ENCODE measurements around the gene DGCR2. TPM values are rescaled to one million over a fixed set of nuclear protein-coding genes. Genes with fewer than 3 reads are reported as not detected.
"Not testable (repeated sequence)": the region's sequence is repeated elsewhere in the genome, so short reads cannot be mapped to it uniquely, and the experiment has no call there.

The DGCR2 gene
- total RNA-seq, 2 experiments from 2014 or later, result 29.7 to 30.8 TPM

DNA sequence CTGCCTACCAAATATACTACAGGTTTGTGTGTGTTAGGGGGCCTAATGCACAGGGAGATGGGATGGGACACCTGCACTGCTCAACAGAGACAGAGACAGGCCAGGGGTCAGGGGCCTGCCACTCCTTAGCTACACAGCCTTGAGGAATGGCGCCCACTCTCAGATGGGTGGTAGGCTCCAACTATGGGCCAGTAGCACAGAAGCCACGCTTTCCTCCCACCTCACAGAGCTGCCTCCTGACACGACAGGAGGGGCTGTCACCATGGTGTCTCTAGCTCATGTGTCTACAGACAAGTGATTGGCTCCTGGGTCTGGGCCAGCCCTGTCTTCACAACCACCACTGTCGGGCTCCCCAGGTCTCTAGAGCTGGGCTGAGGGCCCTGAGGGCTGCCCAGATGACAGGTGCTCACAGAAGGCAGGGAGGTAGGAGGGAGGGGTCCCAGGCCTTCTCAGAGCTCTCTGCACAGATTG is 81.8 kb downstream of the DGCR2 start:
- H3K9me3 Mint-ChIP-seq, result no peaks in the 10 kb centered on the region
- no peaks in the 10 kb centered on the region for H3K4me1 Mint-ChIP-seq
- ChIA-PET POLR2A (no interaction called here), CTCF (no interaction called here)
- no peaks in the 10 kb centered on the region for H3K27me3 Mint-ChIP-seq
- no peak for DNase-seq
- H3K36me3 Mint-ChIP-seq (ENCODE audit: low read depth), result peaks cover 14% of the 10 kb centered on the region
- H3K4me3 Mint-ChIP-seq, result no peak overlapping the region
- no peak overlapping the region for H3K27ac Mint-ChIP-seq

DNA sequence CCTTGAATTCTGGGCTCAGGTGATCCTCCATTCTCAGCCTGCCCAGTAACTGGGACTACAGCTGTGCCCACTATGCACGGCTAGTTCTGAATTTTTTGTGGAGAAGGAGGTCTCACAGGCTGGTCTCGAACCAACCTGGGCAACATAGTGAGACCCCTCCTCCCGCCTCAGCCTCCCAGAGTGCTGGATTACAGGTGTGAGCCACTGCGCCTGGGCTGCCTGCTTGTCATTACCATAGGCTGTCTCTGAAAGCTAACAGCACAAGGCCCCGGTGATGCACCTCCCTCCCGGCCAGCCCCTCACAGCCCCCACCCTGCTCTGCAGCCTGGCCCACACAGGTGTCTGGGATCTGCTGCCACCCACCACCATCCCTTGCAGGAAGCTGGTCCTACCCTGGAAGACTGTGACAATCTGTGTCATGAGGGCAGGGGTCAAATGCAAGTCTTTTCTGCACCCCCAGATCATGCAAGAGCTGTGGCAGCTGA is 82.4 kb downstream of the DGCR2 start:
- H3K27me3 Mint-ChIP-seq, result no peaks in the 10 kb centered on the region
- no peaks in the 10 kb centered on the region for H3K4me1 Mint-ChIP-seq
- no peak overlapping the region for H3K4me3 Mint-ChIP-seq
- no peak overlapping the region for H3K27ac Mint-ChIP-seq
- DNase-seq, result no peak
- H3K9me3 Mint-ChIP-seq, result no peaks in the 10 kb centered on the region
- peaks cover 9% of the 10 kb centered on the region for H3K36me3 Mint-ChIP-seq (ENCODE audit: low read depth)
- ChIA-PET POLR2A (no interaction called here), CTCF (no interaction called here)

GRCh38 chr22:19039448-19039780 is 82.8 kb downstream of the DGCR2 start:
- CTCF ChIA-PET, result no interaction called here

DNA sequence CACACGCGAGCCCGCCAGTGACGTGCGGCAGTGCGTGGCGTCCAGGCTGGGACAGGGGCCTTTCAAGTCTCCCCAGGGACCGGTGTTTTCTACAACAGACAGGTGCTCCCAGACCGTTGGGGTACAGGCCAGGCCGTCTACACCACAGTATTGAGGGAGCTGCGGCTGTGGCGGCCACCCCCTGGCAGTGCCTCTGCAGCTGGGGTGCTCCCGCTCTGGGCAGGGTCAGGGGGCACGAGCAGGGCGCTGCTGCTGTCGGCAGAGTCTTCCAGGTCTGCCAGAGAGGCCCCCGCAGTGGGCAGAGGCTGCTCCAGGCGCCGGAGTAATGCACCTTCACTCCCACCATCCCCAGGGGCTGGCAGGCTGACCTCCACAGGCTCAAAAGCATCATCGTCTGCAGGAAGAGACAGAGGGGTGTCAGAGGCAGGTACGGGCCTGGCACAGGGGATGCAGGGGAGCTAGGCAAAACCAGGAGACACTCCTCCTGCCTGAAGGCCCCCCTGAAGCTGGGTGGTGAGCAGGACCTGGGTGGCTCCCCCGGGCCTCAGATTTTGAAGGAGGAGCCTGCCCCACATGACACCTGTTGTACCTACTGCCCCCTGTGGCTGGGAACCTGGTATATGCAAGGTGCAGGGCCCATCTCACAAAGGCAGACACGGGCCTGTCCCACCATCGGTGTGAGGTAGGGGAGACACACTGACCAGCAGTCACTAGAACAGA is 83.3 kb downstream of the DGCR2 start:
- POLR2A ChIA-PET, result no interaction called here
- Mint-ChIP-seq H3K36me3 (ENCODE audit: low read depth) (peaks cover 9% of the 10 kb centered on the region), H3K27me3 (no peaks in the 10 kb centered on the region), H3K4me3 (no peak overlapping the region), H3K9me3 (no peaks in the 10 kb centered on the region), H3K4me1 (no peaks in the 10 kb centered on the region), H3K27ac (no peak overlapping the region)
- CTCF ChIA-PET, result no interaction called here
- DNase-seq, result no peak

More at GRCh38 chr22:19039448-19039780, 82.8 kb downstream of the DGCR2 start:
- Mint-ChIP-seq H3K36me3 (ENCODE audit: low read depth) (peaks cover 9% of the 10 kb centered on the region), H3K27me3 (no peaks in the 10 kb centered on the region), H3K4me3 (no peak overlapping the region), H3K9me3 (no peaks in the 10 kb centered on the region), H3K4me1 (no peaks in the 10 kb centered on the region), H3K27ac (no peak overlapping the region)
- DNase-seq, result no peak
- POLR2A ChIA-PET, result no interaction called here

DNA sequence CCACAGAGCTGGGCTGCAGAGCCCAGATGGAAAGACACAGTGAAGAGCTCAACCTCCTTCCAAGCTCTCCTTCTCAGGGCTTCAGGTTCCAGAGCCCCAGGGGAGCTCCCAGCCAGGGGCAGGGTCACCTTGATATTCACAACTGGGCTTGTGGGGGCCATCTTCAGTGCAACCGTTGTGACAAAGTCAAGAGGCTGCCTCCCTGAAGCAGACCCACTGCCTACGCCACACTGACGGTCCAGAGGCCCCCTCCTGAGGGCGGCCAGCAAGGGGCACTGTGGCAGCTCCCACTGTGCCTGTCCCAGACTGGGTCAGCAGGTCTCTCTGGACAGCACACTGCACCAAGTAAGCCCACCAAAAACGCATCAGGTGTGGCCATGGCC is 84.1 kb downstream of the DGCR2 start:
- Mint-ChIP-seq H3K36me3 (ENCODE audit: low read depth) (peaks cover 9% of the 10 kb centered on the region), H3K9me3 (no peaks in the 10 kb centered on the region), H3K4me3 (no peak overlapping the region), H3K27me3 (no peaks in the 10 kb centered on the region), H3K27ac (no peak overlapping the region), H3K4me1 (no peaks in the 10 kb centered on the region)
- POLR2A ChIA-PET, result no interaction called here
- CTCF ChIA-PET, result no interaction called here
- no peak for DNase-seq

DNA sequence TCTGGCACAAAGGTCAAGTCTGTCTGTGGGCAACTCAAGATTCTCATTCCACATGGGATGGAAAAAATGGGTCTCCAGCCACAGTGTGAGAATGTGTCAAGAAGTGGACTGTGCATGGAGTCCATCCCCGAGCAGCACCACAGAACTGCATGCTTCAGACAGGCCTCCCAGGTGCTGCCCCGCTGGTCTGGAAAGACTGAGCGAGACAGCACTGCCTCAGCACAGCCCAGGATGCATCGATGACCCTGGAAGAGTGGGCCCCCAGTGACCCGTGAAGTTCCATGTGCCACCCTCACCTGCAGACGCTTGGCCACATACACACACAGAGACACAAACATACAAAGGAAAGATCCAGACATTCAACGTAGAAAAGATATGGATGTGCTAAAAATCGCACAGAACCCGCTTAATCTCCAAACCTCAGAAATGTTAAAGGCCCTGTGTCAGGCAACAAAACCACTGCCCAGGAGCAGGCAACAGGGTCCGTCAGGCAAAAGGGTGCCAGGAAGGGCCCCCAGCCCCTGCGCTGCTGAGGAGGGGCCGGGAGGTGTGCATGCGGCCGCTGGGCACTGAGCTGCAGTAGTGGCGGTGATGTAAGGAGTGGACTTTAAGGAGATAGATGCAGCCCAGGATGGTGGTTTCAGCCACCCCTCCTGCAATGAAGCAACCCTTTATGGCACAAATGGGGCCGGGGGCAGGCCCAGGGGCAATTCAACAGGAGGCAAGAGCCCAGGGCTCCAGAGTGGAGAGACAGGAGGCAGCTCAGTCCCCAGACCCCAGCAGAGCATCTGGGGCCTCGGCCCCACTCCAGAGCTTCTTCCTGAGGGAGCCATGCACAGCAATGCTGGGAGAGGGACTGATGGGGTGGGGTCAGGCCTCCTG is 84.7 kb downstream of the DGCR2 start:
- ChIA-PET POLR2A (no interaction called here), CTCF (no interaction called here)
- Mint-ChIP-seq H3K4me1 (no peaks in the 10 kb centered on the region), H3K9me3 (no peaks in the 10 kb centered on the region), H3K4me3 (no peak overlapping the region), H3K27ac (no peak overlapping the region), H3K36me3 (ENCODE audit: low read depth) (peaks cover 9% of the 10 kb centered on the region), H3K27me3 (no peaks in the 10 kb centered on the region)
- no peak for DNase-seq

- ChIA-PET POLR2A (no interaction called here), CTCF (no interaction called here)
- H3K27ac Mint-ChIP-seq, result no peak overlapping the region
- H3K9me3 Mint-ChIP-seq, result no peaks in the 10 kb centered on the region
- H3K4me1 Mint-ChIP-seq, result no peaks in the 10 kb centered on the region
- H3K36me3 Mint-ChIP-seq (ENCODE audit: low read depth), result peaks cover 5% of the 10 kb centered on the region
- DNase-seq, result no peak
- H3K4me3 Mint-ChIP-seq, result no peak overlapping the region
- H3K27me3 Mint-ChIP-seq, result no peaks in the 10 kb centered on the region
Measured at GRCh38 chr22:19036523-19037273, 85.5 kb downstream of the DGCR2 start.

- no peaks in the 10 kb centered on the region for H3K9me3 Mint-ChIP-seq
- no peak overlapping the region for H3K27ac Mint-ChIP-seq
- CTCF ChIA-PET, result no interaction called here
Measured at GRCh38 chr22:19036229-19036522, 86.0 kb downstream of the DGCR2 start.

GRCh38 chr22:19035474-19036228 is 86.6 kb downstream of the DGCR2 start:
- ChIA-PET POLR2A (no interaction called here), CTCF (no interaction called here)
- H3K4me3 Mint-ChIP-seq, result no peak overlapping the region
- no peaks in the 10 kb centered on the region for H3K4me1 Mint-ChIP-seq
- H3K27me3 Mint-ChIP-seq, result peaks cover 3% of the 10 kb centered on the region
- no peaks in the 10 kb centered on the region for H3K36me3 Mint-ChIP-seq (ENCODE audit: low read depth)
- no peaks in the 10 kb centered on the region for H3K9me3 Mint-ChIP-seq
- no peak for DNase-seq
- H3K27ac Mint-ChIP-seq, result no peak overlapping the region

More at GRCh38 chr22:19036229-19036522, 86.0 kb downstream of the DGCR2 start:
- POLR2A ChIA-PET, result no interaction called here
- no peak for DNase-seq
- no peak overlapping the region for H3K4me3 Mint-ChIP-seq
- H3K27me3 Mint-ChIP-seq, result no peaks in the 10 kb centered on the region
- H3K36me3 Mint-ChIP-seq (ENCODE audit: low read depth), result peaks cover 4% of the 10 kb centered on the region
- H3K4me1 Mint-ChIP-seq, result no peaks in the 10 kb centered on the region

DNA sequence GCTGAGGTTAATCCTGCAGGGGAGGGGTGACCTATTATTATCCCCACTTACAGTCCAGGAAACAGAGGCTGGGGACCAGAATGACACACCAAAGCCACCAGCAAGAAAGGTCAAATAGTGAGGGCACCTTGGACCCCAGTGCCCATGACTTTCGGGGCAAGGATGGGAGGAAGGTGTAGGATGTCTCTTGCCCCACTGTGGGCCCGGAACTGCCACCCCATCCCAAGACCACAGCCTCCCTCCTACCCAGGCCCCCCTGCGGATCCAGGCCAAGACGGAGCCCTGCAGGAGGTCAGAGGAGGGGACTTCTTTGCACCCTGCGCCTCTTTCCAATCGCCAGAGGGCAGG is 87.1 kb downstream of the DGCR2 start:
- CTCF ChIA-PET, result not testable (repeated sequence)

GRCh38 chr22:19034724-19035120 is 87.5 kb downstream of the DGCR2 start:
- H3K36me3 Mint-ChIP-seq (ENCODE audit: low read depth); H3K4me1 Mint-ChIP-seq; H3K27ac Mint-ChIP-seq; DNase-seq; POLR2A ChIA-PET; H3K9me3 Mint-ChIP-seq; H3K27me3 Mint-ChIP-seq; CTCF ChIA-PET; H3K4me3 Mint-ChIP-seq: not testable (repeated sequence)

More for the DNA sequence above, 87.1 kb downstream of the DGCR2 start:
- H3K36me3 Mint-ChIP-seq (ENCODE audit: low read depth); POLR2A ChIA-PET; H3K27me3 Mint-ChIP-seq; H3K9me3 Mint-ChIP-seq; H3K27ac Mint-ChIP-seq; H3K4me3 Mint-ChIP-seq; H3K4me1 Mint-ChIP-seq; DNase-seq: not testable (repeated sequence)

- CTCF ChIA-PET; H3K9me3 Mint-ChIP-seq; POLR2A ChIA-PET; H3K4me3 Mint-ChIP-seq; H3K27me3 Mint-ChIP-seq; DNase-seq; H3K27ac Mint-ChIP-seq; H3K4me1 Mint-ChIP-seq; H3K36me3 Mint-ChIP-seq (ENCODE audit: low read depth): not testable (repeated sequence)
Measured at GRCh38 chr22:19034031-19034723, 88.0 kb downstream of the DGCR2 start.

DNA sequence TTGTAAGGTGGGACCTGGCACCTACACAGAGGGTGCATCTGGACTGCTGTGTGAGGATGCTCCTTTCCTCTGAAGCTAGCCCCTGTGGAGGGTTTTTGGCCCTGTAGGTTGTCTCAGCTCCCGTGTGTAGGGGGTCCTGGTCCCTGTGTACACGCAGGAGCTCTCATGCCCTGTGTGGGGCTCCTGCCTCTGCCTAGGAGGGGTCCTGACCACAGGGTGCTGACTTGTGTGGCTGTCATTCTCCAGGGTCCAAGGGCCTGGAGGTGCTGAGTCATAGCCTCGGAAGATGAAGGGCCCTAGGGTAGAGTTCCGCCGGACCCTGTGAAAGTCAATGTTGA is 88.7 kb downstream of the DGCR2 start:
- H3K36me3 Mint-ChIP-seq (ENCODE audit: low read depth); H3K4me1 Mint-ChIP-seq; H3K9me3 Mint-ChIP-seq; CTCF ChIA-PET; DNase-seq; POLR2A ChIA-PET; H3K27ac Mint-ChIP-seq; H3K4me3 Mint-ChIP-seq: not testable (repeated sequence)
- H3K27me3 Mint-ChIP-seq, result peaks cover 12% of the 10 kb centered on the region

Measured in activated CD4-positive, alpha-beta memory T cell treated with anti-CD3 and anti-CD28 coated beads, Interleukin-2, amount 10 ng/mL, durations not matched to agents 7 days and 5 days (primary cell).